ENCODE data around the gene RNF144B. TPM values are rescaled to one million over a fixed set of nuclear protein-coding genes. Genes with fewer than 3 reads are reported as not detected.

RNF144B gene
- total and polyA plus RNA-seq, 10 of the 15 experiments (the other 5 are each of a cell fraction or from before 2014, with no cell fraction given), result 0.03 to 0.18 (median 0.14) TPM

DNA sequence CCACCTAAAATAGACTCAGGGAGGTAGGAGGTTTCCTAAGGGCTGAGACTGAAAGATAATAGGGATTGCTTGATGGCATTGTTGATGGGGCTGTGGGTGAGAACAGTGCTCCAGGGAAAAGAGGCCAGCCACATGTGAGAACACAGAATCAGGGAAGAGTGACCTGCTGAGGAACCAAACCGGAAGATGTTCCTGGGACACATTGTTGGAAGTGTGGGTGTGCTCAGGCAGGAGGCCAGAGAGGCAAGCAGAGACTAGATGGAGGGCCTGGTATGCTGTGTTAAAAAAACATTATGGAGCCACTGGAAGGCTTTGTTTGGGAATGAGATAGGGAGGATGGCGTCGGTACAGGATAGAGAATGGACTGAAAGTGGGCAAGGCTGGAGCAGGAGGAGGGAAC is 23.3 kb downstream of the RNF144B start:
- 67% methylated on average over 3 of the region's 3 CpGs for WGBS (ENCODE audit: insufficient coverage, insufficient replicate concordance, low lambda C conversion rate, missing lambda C conversion rate)
- Histone ChIP-seq H3K4me1 (ENCODE audit: control insufficient read depth, insufficient read depth, low read length) (no peaks in the 10 kb centered on the region), H3K4me3 (no peak overlapping the region), H3K27ac (ENCODE audit: control insufficient read depth, insufficient read depth) (no peak overlapping the region), H3K9me3 (replicated peaks; ENCODE audit: control insufficient read depth, insufficient read depth, low read length) (no peaks in the 10 kb centered on the region), H4K20me1 (ENCODE audit: control insufficient read depth, insufficient read depth) (no peaks in the 10 kb centered on the region), H3K9ac (ENCODE audit: control insufficient read depth, insufficient read depth, low read length) (no peak overlapping the region), H2AFZ (ENCODE audit: control insufficient read depth, low read depth, low read length) (no peak overlapping the region), H3K79me2 (ENCODE audit: control insufficient read depth, insufficient read depth, low read length) (no peaks in the 10 kb centered on the region), H3K36me3 (ENCODE audit: control insufficient read depth in 2 of 2, insufficient read depth in 2 of 2, low read length in 1 of 2) (no peaks in the 10 kb centered on the region), H3K27me3 (replicated peaks in 1 of 2; ENCODE audit: control insufficient read depth in 2 of 2, insufficient read depth in 2 of 2, low read length in 1 of 2) (no peaks in the 10 kb centered on the region), H3K4me2 (ENCODE audit: control insufficient read depth, insufficient read depth) (no peak overlapping the region)
- POLR2A ChIA-PET, result no interaction called here
- DNase-seq (ENCODE audit: low read depth, low spot score) (no peak), ATAC-seq (no peak), FAIRE-seq (no peak)
- TF ChIP-seq TCF3 (IDR thresholded peaks at IDR 0.05; ENCODE audit: borderline replicate concordance, insufficient read depth, low read depth, low read length) (no peak), HDGF (IDR thresholded peaks at IDR 0.05) (no peak), POU2F2 (IDR thresholded peaks at IDR 0.05; ENCODE audit: borderline replicate concordance, low read depth, low read length) (no peak), NFIC (IDR thresholded peaks at IDR 0.05; ENCODE audit: low read depth, low read length) (no peak), STAT1 (conservative IDR thresholded peaks at IDR 0.05) (no peak), STAT3 (IDR thresholded peaks at IDR 0.05; ENCODE audit: low read depth, low read length) (no peak), CBX5 (IDR thresholded peaks at IDR 0.05; ENCODE audit: low read depth) (no peak), MTA3 (IDR thresholded peaks at IDR 0.05; ENCODE audit: borderline replicate concordance, low read length) (no peak), MEF2B (IDR thresholded peaks at IDR 0.05; ENCODE audit: partially characterized antibody, poor library complexity, severe bottlenecking) (no peak), HDAC2 (IDR thresholded peaks at IDR 0.05) (no peak), SMARCA5 (IDR thresholded peaks at IDR 0.05) (no peak), ESRRA (IDR thresholded peaks at IDR 0.05; ENCODE audit: low read length) (no peak), POLR2AphosphoS2 (IDR thresholded peaks at IDR 0.05; ENCODE audit: low read depth, low read length) (no peak), SIX5 (IDR thresholded peaks at IDR 0.05; ENCODE audit: low read depth, low read length, severe bottlenecking) (no peak), RBBP5 (conservative IDR thresholded peaks at IDR 0.05) (no peak), ZNF384 (IDR thresholded peaks at IDR 0.05; ENCODE audit: borderline replicate concordance, low read depth, low read length) (no peak), RCOR1 (conservative IDR thresholded peaks at IDR 0.05; ENCODE audit: low read depth, low read length) (no peak)
- TF ChIP-seq, protein P1, sequence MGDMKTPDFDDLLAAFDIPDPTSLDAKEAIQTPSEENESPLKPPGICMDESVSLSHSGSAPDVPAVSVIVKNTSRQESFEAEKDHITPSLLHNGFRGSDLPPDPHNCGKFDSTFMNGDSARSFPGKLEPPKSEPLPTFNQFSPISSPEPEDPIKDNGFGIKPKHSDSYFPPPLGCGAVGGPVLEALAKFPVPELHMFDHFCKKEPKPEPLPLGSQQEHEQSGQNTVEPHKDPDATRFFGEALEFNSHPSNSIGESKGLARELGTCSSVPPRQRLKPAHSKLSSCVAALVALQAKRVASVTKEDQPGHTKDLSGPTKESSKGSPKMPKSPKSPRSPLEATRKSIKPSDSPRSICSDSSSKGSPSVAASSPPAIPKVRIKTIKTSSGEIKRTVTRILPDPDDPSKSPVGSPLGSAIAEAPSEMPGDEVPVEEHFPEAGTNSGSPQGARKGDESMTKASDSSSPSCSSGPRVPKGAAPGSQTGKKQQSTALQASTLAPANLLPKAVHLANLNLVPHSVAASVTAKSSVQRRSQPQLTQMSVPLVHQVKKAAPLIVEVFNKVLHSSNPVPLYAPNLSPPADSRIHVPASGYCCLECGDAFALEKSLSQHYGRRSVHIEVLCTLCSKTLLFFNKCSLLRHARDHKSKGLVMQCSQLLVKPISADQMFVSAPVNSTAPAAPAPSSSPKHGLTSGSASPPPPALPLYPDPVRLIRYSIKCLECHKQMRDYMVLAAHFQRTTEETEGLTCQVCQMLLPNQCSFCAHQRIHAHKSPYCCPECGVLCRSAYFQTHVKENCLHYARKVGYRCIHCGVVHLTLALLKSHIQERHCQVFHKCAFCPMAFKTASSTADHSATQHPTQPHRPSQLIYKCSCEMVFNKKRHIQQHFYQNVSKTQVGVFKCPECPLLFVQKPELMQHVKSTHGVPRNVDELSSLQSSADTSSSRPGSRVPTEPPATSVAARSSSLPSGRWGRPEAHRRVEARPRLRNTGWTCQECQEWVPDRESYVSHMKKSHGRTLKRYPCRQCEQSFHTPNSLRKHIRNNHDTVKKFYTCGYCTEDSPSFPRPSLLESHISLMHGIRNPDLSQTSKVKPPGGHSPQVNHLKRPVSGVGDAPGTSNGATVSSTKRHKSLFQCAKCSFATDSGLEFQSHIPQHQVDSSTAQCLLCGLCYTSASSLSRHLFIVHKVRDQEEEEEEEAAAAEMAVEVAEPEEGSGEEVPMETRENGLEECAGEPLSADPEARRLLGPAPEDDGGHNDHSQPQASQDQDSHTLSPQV (IDR thresholded peaks at IDR 0.05), result no peak
- in situ Hi-C loops (cut with MboI), result no loop called here
- RAD21 ChIA-PET (ENCODE audit: unreplicated experiment), result no interaction called here
- SMC1A ChIA-PET (ENCODE audit: uncharacterized antibody, unreplicated experiment), result no interaction called here
- CTCF ChIA-PET, result no interaction called here
- intact Hi-C loops (cut with micrococcal nuclease; ENCODE audit: unreplicated experiment), result no loop called here
- no TSS peak for BruUV-seq (replicated peaks)
